ENCODE measurements around the gene LMOD1. TPM values are rescaled to one million over a fixed set of nuclear protein-coding genes. Genes with fewer than 3 reads are reported as not detected.
"Not testable (repeated sequence)": the region's sequence is repeated elsewhere in the genome, so short reads cannot be mapped to it uniquely, and the experiment has no call there.

Gene LMOD1
- total RNA-seq, 2 donors from 2014 or later, result 112 to 190 TPM

GRCh38 chr1:201874672-201875071 is 71.7 kb downstream of the LMOD1 start:
- H3K27me3 ChIP-seq (replicated peaks; ENCODE audit: insufficient read depth), result no peaks in the 10 kb centered on the region
- H3K36me3 ChIP-seq, result peaks cover 4 to 10% of the 10 kb centered on the region in 2 donors
- H3K9me3 ChIP-seq, result no peaks in the 10 kb centered on the region
- H3K4me3 ChIP-seq, result no peak overlapping the region
- no peaks in the 10 kb centered on the region for H3K4me1 ChIP-seq (replicated peaks)
- 89% methylated on average over 1 of the region's 1 CpG for WGBS
- TF ChIP-seq POLR2A (IDR thresholded peaks at IDR 0.05), result no peak
- TF ChIP-seq POLR2AphosphoS5 (IDR thresholded peaks at IDR 0.05), result no peak
- TF ChIP-seq CTCF (IDR thresholded peaks at IDR 0.05), result no peak
- DNase-seq (ENCODE audit: low spot score), result no peak
- intact Hi-C loops (cut with DNase I), result no loop called here
- no peak overlapping the region for H3K27ac ChIP-seq

- H3K27ac ChIP-seq, result no peak overlapping the region
- H3K27me3 ChIP-seq (replicated peaks; ENCODE audit: insufficient read depth), result no peaks in the 10 kb centered on the region
- H3K36me3 ChIP-seq, result peaks cover 4 to 16% of the 10 kb centered on the region in 2 donors
- no peak for DNase-seq (ENCODE audit: low spot score)
- TF ChIP-seq POLR2AphosphoS5 (IDR thresholded peaks at IDR 0.05) (no peak), CTCF (IDR thresholded peaks at IDR 0.05) (no peak), POLR2A (IDR thresholded peaks at IDR 0.05) (no peak)
- intact Hi-C loops (cut with DNase I), result no loop called here
- no peaks in the 10 kb centered on the region for H3K9me3 ChIP-seq
- 92% methylated on average over 10 of the region's 10 CpGs for WGBS
- H3K4me3 ChIP-seq, result no peak overlapping the region
- H3K4me1 ChIP-seq (replicated peaks), result no peaks in the 10 kb centered on the region
These were observed 76.0 kb downstream of the LMOD1 start for GRCh38 chr1:201870397-201870796.

GRCh38 chr1:201861448-201861847 is 84.9 kb downstream of the LMOD1 start:
- intact Hi-C loops (cut with DNase I), result no loop called here
- H3K36me3 ChIP-seq, result no peaks in the 10 kb centered on the region

GRCh38 chr1:201859424-201859823 is 86.9 kb downstream of the LMOD1 start:
- H3K36me3 ChIP-seq, result peaks cover 0 to 4% of the 10 kb centered on the region in 2 donors
- no peak overlapping the region for H3K27ac ChIP-seq
- H3K4me3 ChIP-seq, result no peak overlapping the region
- no peak for TF ChIP-seq POLR2A (IDR thresholded peaks at IDR 0.05)
- no peak for TF ChIP-seq POLR2AphosphoS5 (IDR thresholded peaks at IDR 0.05)
- TF ChIP-seq CTCF (IDR thresholded peaks at IDR 0.05), result no peak
- intact Hi-C loops (cut with DNase I), result no loop called here
- DNase-seq (ENCODE audit: low spot score), result no peak
- no peaks in the 10 kb centered on the region for H3K27me3 ChIP-seq (replicated peaks; ENCODE audit: insufficient read depth)
- no peaks in the 10 kb centered on the region for H3K9me3 ChIP-seq
- no peaks in the 10 kb centered on the region for H3K4me1 ChIP-seq (replicated peaks)
- WGBS, result 84% methylated on average over 5 of the region's 5 CpGs

More at GRCh38 chr1:201861448-201861847, 84.9 kb downstream of the LMOD1 start:
- Histone ChIP-seq H3K9me3 (no peaks in the 10 kb centered on the region), H3K4me1 (replicated peaks) (no peaks in the 10 kb centered on the region), H3K27me3 (replicated peaks; ENCODE audit: insufficient read depth) (no peaks in the 10 kb centered on the region), H3K27ac (no peak overlapping the region), H3K4me3 (no peak overlapping the region)
- no peak for TF ChIP-seq POLR2A (IDR thresholded peaks at IDR 0.05)
- TF ChIP-seq CTCF (IDR thresholded peaks at IDR 0.05), result no peak
- TF ChIP-seq POLR2AphosphoS5 (IDR thresholded peaks at IDR 0.05), result no peak
- no peak for DNase-seq (ENCODE audit: low spot score)
- 91% methylated on average over 7 of the region's 7 CpGs for WGBS

GRCh38 chr1:201856722-201857121 is 89.6 kb downstream of the LMOD1 start:
- DNase-seq (ENCODE audit: low spot score); intact Hi-C loops (cut with DNase I); H3K9me3 ChIP-seq; H3K27ac ChIP-seq; H3K4me1 ChIP-seq (replicated peaks); H3K4me3 ChIP-seq; H3K27me3 ChIP-seq (replicated peaks; ENCODE audit: insufficient read depth): not testable (repeated sequence)
- H3K36me3 ChIP-seq, result peaks cover 0 to 21% of the 10 kb centered on the region in 2 donors
- WGBS, result 91% methylated on average over 2 of the region's 2 CpGs
